GM19463 (cell line): ENCODE results near the gene SP140.
"Not testable (repeated sequence)": the region's sequence is repeated elsewhere in the genome, so short reads cannot be mapped to it uniquely, and the experiment has no call there.

ENCODE experiments used
- ATAC-seq: cut with Tn5 transposase; IDR thresholded peaks from one replicate; pipeline ENCODE4 v1.9.1; 2021; ENCODE audit warnings: mild to moderate bottlenecking, moderate library complexity; ENCODE audit not compliant: unreplicated experiment

Gene SP140

GRCh38 chr2:230225486-230225885 is at the start of gene SP140:
TSS of gene SP140 (plus strand) at chr2:230225736. CDS start at chr2:230225845, 109 bp downstream.
- peak; percentile 74 for ATAC-seq

- ATAC-seq = no peak
These were observed 48.5 kb upstream of the SP140 start for GRCh38 chr2:230176996-230177395.

- ATAC-seq = no peak
These were observed 46.7 kb upstream of the SP140 start for GRCh38 chr2:230178546-230179485.

GRCh38 chr2:230179907-230180306 is 45.6 kb upstream of the SP140 start:
- ATAC-seq = no peak

- no peak for ATAC-seq
These were observed 44.3 kb upstream of the SP140 start for GRCh38 chr2:230181195-230181594.

GRCh38 chr2:230184727-230185578 is 40.6 kb upstream of the SP140 start:
- ATAC-seq = no peak

- ATAC-seq = peak; percentile 55
These were observed 23.0 kb upstream of the SP140 start for GRCh38 chr2:230202430-230203109.

GRCh38 chr2:230203110-230203676 is 22.3 kb upstream of the SP140 start:
- peak; percentile 42 for ATAC-seq

- peak; percentile 32 for ATAC-seq
These were observed 20.5 kb upstream of the SP140 start for GRCh38 chr2:230205034-230205433.

- ATAC-seq = no peak
These were observed 19.8 kb upstream of the SP140 start for GRCh38 chr2:230205721-230206120.

- no peak for ATAC-seq
These were observed 17.0 kb upstream of the SP140 start for GRCh38 chr2:230208576-230208975.

GRCh38 chr2:230209422-230210051 is 16.0 kb upstream of the SP140 start:
- peak; percentile 47 for ATAC-seq

- no peak for ATAC-seq
These were observed 9.0 kb upstream of the SP140 start for GRCh38 chr2:230216489-230216888.

- no peak for ATAC-seq
These were observed 8.1 kb upstream of the SP140 start for GRCh38 chr2:230217424-230217823.

GRCh38 chr2:230218421-230218820 is 7.1 kb upstream of the SP140 start:
- no peak for ATAC-seq

GRCh38 chr2:230219419-230220331 is 5.9 kb upstream of the SP140 start, which contains the start of gene SP110:
TSS of gene SP110 (minus strand) at chr2:230219984. CDS start at chr2:230216927, 3,057 bp downstream.
- ATAC-seq = peak; percentile 85

GRCh38 chr2:230220347-230220969 is 5.1 kb upstream of the SP140 start:
- no peak for ATAC-seq

GRCh38 chr2:230221493-230221892 is 4.0 kb upstream of the SP140 start:
- ATAC-seq = no peak

GRCh38 chr2:230222829-230223228 is 2.7 kb upstream of the SP140 start:
- ATAC-seq = not testable (repeated sequence)
